ENCODE data around the gene TFDP2. TPM values are rescaled to one million over a fixed set of nuclear protein-coding genes. Genes with fewer than 3 reads are reported as not detected.
A peak's percentile ranks its signal among the peaks of the same experiment; 100 is the strongest.
"Not testable (repeated sequence)": the region's sequence is repeated elsewhere in the genome, so short reads cannot be mapped to it uniquely, and the experiment has no call there.

The TFDP2 gene
- total RNA-seq, 3 donors from 2014 or later = 17.6 to 22.0 (median 20.3) TPM

GRCh38 chr3:142148044-142148791, 1.1 kb downstream of the TFDP2 start:
- Mint-ChIP-seq H3K27me3 (ENCODE audit: low read depth) (no peaks in the 10 kb centered on the region), H3K36me3 (ENCODE audit: insufficient read depth) (peaks cover 5% of the 10 kb centered on the region), H3K4me1 (ENCODE audit: low read depth) (peaks cover 30% of the 10 kb centered on the region), H3K9me3 (no peaks in the 10 kb centered on the region), H3K4me3 (peak overlapping the region; percentile 83)
- DNase-seq (no peak), ATAC-seq (no peak)

- H3K27me3 Mint-ChIP-seq (ENCODE audit: low read depth); H3K9me3 Mint-ChIP-seq; DNase-seq; ATAC-seq; H3K4me3 Mint-ChIP-seq: not testable (repeated sequence)
- peaks cover 13% of the 10 kb centered on the region for H3K36me3 Mint-ChIP-seq (ENCODE audit: insufficient read depth)
- peaks cover 31% of the 10 kb centered on the region for H3K4me1 Mint-ChIP-seq (ENCODE audit: low read depth)
Observed at GRCh38 chr3:142144587-142144986, 4.8 kb downstream of the TFDP2 start.

- not testable (repeated sequence) for ATAC-seq; DNase-seq; H3K27me3 Mint-ChIP-seq (ENCODE audit: low read depth); H3K9me3 Mint-ChIP-seq; H3K4me3 Mint-ChIP-seq
- peaks cover 17% of the 10 kb centered on the region for H3K36me3 Mint-ChIP-seq (ENCODE audit: insufficient read depth)
- peaks cover 12% of the 10 kb centered on the region for H3K4me1 Mint-ChIP-seq (ENCODE audit: low read depth)
Observed at GRCh38 chr3:142140608-142141285, 8.6 kb downstream of the TFDP2 start.

- not testable (repeated sequence) for DNase-seq; H3K4me3 Mint-ChIP-seq; H3K9me3 Mint-ChIP-seq; H3K4me1 Mint-ChIP-seq (ENCODE audit: low read depth); H3K27me3 Mint-ChIP-seq (ENCODE audit: low read depth); ATAC-seq
- peaks cover 12% of the 10 kb centered on the region for H3K36me3 Mint-ChIP-seq (ENCODE audit: insufficient read depth)
Observed at GRCh38 chr3:142137089-142137488, 12.3 kb downstream of the TFDP2 start.

- Mint-ChIP-seq H3K4me1 (ENCODE audit: low read depth) (peaks cover 7% of the 10 kb centered on the region), H3K4me3 (no peak overlapping the region), H3K27me3 (ENCODE audit: low read depth) (no peaks in the 10 kb centered on the region), H3K9me3 (no peaks in the 10 kb centered on the region), H3K36me3 (ENCODE audit: insufficient read depth) (peaks cover 8% of the 10 kb centered on the region)
- DNase-seq (no peak), ATAC-seq (no peak)
Observed at GRCh38 chr3:142134799-142135325, 14.5 kb downstream of the TFDP2 start.

- Mint-ChIP-seq H3K4me1 (ENCODE audit: low read depth) (peaks cover 7% of the 10 kb centered on the region), H3K36me3 (ENCODE audit: insufficient read depth) (peaks cover 3% of the 10 kb centered on the region), H3K9me3 (no peaks in the 10 kb centered on the region), H3K27me3 (ENCODE audit: low read depth) (no peaks in the 10 kb centered on the region), H3K4me3 (no peak overlapping the region)
- ATAC-seq = no peak
- no peak for DNase-seq
Observed at GRCh38 chr3:142129516-142130171, 19.7 kb downstream of the TFDP2 start.

GRCh38 chr3:142127941-142128658, 21.2 kb downstream of the TFDP2 start:
- H3K4me1 Mint-ChIP-seq (ENCODE audit: low read depth) = peaks cover 7% of the 10 kb centered on the region
- no peak overlapping the region for H3K4me3 Mint-ChIP-seq
- DNase-seq (no peak), ATAC-seq (no peak)
- H3K9me3 Mint-ChIP-seq = no peaks in the 10 kb centered on the region
- H3K27me3 Mint-ChIP-seq (ENCODE audit: low read depth) = no peaks in the 10 kb centered on the region
- peaks cover 3% of the 10 kb centered on the region for H3K36me3 Mint-ChIP-seq (ENCODE audit: insufficient read depth)

GRCh38 chr3:142124243-142124642, 25.1 kb downstream of the TFDP2 start:
- H3K9me3 Mint-ChIP-seq = no peaks in the 10 kb centered on the region
- H3K4me3 Mint-ChIP-seq = no peak overlapping the region
- DNase-seq = no peak

GRCh38 chr3:142120707-142121106, 28.6 kb downstream of the TFDP2 start:
- Mint-ChIP-seq H3K4me1 (ENCODE audit: low read depth) (peaks cover 7% of the 10 kb centered on the region), H3K9me3 (no peaks in the 10 kb centered on the region), H3K4me3 (no peak overlapping the region), H3K36me3 (ENCODE audit: insufficient read depth) (peaks cover 2% of the 10 kb centered on the region), H3K27me3 (ENCODE audit: low read depth) (no peaks in the 10 kb centered on the region)
- no peak for ATAC-seq
- no peak for DNase-seq

More at GRCh38 chr3:142124243-142124642, 25.1 kb downstream of the TFDP2 start:
- Mint-ChIP-seq H3K27me3 (ENCODE audit: low read depth) (no peaks in the 10 kb centered on the region), H3K36me3 (ENCODE audit: insufficient read depth) (peaks cover 2% of the 10 kb centered on the region), H3K4me1 (ENCODE audit: low read depth) (peaks cover 7% of the 10 kb centered on the region)
- no peak for ATAC-seq

GRCh38 chr3:142118911-142119310, 30.4 kb downstream of the TFDP2 start:
- DNase-seq (no peak), ATAC-seq (no peak)
- Mint-ChIP-seq H3K4me3 (no peak overlapping the region), H3K36me3 (ENCODE audit: insufficient read depth) (peaks cover 2% of the 10 kb centered on the region), H3K27me3 (ENCODE audit: low read depth) (no peaks in the 10 kb centered on the region), H3K9me3 (no peaks in the 10 kb centered on the region), H3K4me1 (ENCODE audit: low read depth) (peaks cover 7% of the 10 kb centered on the region)

GRCh38 chr3:142117056-142117851, 32.1 kb downstream of the TFDP2 start:
- ATAC-seq = no peak
- Mint-ChIP-seq H3K36me3 (ENCODE audit: insufficient read depth) (peaks cover 2% of the 10 kb centered on the region), H3K27me3 (ENCODE audit: low read depth) (no peaks in the 10 kb centered on the region), H3K9me3 (no peaks in the 10 kb centered on the region), H3K4me1 (ENCODE audit: low read depth) (peaks cover 7% of the 10 kb centered on the region), H3K4me3 (no peak overlapping the region)
- DNase-seq = no peak

- no peak for DNase-seq
- H3K4me3 Mint-ChIP-seq = no peak overlapping the region
- H3K9me3 Mint-ChIP-seq = no peaks in the 10 kb centered on the region
- H3K27me3 Mint-ChIP-seq (ENCODE audit: low read depth) = no peaks in the 10 kb centered on the region
- H3K4me1 Mint-ChIP-seq (ENCODE audit: low read depth) = peaks cover 10% of the 10 kb centered on the region
- no peak for ATAC-seq
- H3K36me3 Mint-ChIP-seq (ENCODE audit: insufficient read depth) = peaks cover 3% of the 10 kb centered on the region
Observed at GRCh38 chr3:142115867-142116668, 33.3 kb downstream of the TFDP2 start.

GRCh38 chr3:142112601-142113000, 36.7 kb downstream of the TFDP2 start:
- no peaks in the 10 kb centered on the region for H3K27me3 Mint-ChIP-seq (ENCODE audit: low read depth)
- peaks cover 3% of the 10 kb centered on the region for H3K36me3 Mint-ChIP-seq (ENCODE audit: insufficient read depth)
- H3K4me1 Mint-ChIP-seq (ENCODE audit: low read depth) = peaks cover 9% of the 10 kb centered on the region
- ATAC-seq (no peak), DNase-seq (no peak)
- no peak overlapping the region for H3K4me3 Mint-ChIP-seq
- no peaks in the 10 kb centered on the region for H3K9me3 Mint-ChIP-seq

All from activated T-cell treated with anti-CD3 and anti-CD28 coated beads, Interleukin-2, amount 50 U/mL, for 4 hours (primary cell).